AG08396 (cell line): ENCODE results near the gene CFAP221.

Experiments
- DNase-seq: peaks from one replicate; pipeline ENCODE4 v3.0.0; 2012; ENCODE audit warnings: low spot score, mixed read lengths

The CFAP221 gene

DNA sequence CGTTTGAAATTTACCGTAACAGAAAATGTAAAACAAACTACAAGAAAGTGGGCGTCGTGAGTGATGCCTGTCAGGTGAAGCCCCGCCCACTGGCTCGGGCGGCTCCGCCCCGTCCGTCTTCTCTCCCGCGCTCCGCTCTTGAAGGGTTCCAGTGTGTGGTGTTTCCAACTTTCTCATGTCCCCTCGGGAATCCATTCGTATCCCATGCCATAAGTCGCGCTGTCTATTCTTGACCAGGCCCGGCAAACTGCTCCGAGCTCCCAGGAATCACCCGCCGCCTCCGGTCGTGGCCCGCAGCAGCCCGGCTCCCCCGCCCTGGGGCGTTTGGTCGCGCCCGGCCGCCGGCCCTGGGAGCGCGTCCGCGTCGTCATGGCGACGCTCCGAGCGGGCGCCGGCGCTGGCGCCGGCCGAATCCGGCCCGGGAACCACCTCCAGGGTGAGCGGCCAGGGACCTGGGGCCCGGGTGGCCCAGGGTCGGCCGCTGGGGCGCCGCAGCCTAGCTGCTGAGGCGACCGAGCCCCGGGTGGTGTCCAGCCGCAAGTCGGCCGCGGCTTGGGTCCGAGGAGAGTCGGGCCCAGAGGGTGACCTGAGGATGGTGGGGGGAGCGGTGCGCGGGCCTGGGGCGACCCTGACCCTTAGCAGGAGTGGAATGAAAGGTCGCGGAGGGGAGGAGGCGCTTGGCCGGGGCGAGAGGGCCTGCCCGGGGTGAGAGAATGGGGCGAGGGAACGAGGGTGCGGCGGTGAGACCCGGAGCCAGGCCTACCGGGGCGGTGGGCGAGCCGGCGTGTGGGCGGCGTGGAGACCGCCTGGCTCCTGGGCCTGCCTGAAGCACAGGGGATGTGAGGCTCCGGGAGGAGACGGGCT lies at the start of gene CFAP221:
Gene CFAP221 (plus strand): TSS at position 375 of the 864 bp plus-strand sequence. CDS start 1,683 bp downstream, outside the sequence.
- peak; percentile 91 for DNase-seq

DNA sequence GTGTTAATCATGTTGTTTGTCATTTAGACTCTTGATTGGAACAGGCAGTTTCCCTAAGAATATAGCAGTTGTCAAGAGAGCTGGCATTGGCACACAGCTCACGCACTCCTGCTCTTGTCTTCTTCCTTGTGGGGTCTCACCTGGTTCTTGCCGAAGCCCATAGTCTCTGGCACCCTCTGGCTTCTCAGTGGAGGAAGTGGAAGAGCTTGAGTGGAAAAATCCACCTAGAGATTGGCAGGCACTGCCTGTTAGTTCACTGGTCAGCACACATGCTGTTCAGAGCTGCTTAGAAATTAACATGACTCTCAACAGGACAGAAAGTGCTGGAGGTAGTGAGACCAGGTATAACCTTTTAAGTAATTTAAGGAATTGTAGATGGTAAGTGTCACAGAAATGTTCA lies 48.3 kb upstream of the CFAP221 start:
- no peak for DNase-seq

- no peak for DNase-seq
Measured at GRCh38 chr2:119496682-119497081, 47.6 kb upstream of the CFAP221 start.

- no peak for DNase-seq
Measured at GRCh38 chr2:119508756-119509155, 35.5 kb upstream of the CFAP221 start.

GRCh38 chr2:119511989-119512388 lies 32.3 kb upstream of the CFAP221 start:
- DNase-seq, result no peak

DNA sequence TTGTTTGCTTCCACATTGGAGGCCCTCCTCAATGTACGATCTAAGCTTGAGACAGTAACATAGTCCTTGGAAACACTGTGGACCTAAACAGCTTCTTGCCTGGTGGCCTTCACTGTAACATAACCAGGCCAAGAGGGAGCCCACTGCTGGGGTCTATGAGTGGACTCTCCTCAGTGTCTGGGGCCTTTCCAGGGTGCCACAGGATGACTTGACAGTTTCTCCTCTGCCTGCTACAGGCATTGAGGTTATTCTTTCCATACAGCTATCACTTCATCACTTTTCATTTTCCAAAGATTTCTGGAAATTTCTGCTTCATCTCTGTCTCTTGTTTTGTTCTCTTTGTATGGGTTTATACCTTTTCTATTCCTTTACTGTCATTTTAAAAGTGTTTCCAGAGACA lies 31.3 kb upstream of the CFAP221 start:
- DNase-seq, result no peak

DNA sequence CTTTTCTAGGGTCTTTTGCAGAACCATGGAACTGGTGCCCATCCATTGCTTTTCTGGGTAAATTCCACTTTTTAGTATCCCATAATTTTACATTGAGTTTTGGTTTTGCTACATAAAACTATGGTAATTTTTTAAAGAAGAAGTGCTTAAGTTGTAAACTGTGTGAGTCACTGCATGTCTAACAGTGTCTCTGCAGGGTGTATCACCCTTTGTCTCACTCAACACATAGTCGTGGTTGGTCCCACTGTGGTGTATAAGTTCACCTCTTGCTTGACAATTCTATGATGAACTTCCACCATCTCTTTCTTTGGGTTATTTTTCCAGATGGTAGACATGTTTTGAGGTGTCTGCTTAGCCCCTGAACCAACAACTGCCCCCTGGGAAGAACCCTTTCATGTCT lies 30.4 kb upstream of the CFAP221 start:
- no peak for DNase-seq

- no peak for DNase-seq
Measured at GRCh38 chr2:119516121-119516520, 28.1 kb upstream of the CFAP221 start.

- peak; percentile 76 for DNase-seq
Measured at GRCh38 chr2:119517433-119517832, 26.8 kb upstream of the CFAP221 start.

GRCh38 chr2:119518401-119519056 lies 25.7 kb upstream of the CFAP221 start:
- DNase-seq, result no peak

GRCh38 chr2:119519057-119519408 lies 25.2 kb upstream of the CFAP221 start:
- no peak for DNase-seq

DNA sequence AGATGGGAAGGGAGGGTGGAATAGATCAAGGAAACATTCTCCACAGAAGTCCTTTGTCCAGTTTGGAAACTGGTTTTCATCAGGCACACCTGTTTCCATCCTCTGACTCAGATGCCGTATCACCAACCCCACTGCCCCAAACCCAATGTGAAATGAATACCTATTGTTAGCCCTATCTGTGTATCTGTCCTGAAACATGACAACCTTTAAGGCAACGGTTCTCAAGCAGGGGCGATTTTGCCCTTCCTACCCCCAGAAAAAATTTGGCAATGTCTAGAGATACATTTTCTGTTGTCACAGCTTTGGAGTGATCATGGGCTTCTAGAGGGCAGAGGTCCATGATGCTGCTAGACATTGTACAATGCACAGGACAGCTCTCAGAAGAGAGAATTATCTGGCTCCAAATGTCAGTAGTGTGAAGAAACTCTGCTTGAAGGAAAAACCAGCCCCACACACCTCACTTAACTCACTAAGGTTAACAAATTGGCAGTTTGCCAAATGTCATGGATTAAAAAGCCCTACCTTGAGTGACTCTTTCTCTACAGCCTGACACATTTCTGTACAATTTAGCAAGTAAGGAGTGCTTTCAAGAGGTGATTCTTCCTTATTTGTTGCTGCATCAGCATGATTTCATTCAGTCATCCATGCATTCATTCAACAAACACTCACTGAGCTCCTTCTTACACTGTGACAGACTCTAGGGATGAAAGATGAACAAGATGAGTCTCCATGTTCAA lies 23.4 kb upstream of the CFAP221 start:
- no peak for DNase-seq

- no peak for DNase-seq
Measured at GRCh38 chr2:119521433-119522050, 22.7 kb upstream of the CFAP221 start.

- DNase-seq, result no peak
Measured at GRCh38 chr2:119522671-119523070, 21.6 kb upstream of the CFAP221 start.

DNA sequence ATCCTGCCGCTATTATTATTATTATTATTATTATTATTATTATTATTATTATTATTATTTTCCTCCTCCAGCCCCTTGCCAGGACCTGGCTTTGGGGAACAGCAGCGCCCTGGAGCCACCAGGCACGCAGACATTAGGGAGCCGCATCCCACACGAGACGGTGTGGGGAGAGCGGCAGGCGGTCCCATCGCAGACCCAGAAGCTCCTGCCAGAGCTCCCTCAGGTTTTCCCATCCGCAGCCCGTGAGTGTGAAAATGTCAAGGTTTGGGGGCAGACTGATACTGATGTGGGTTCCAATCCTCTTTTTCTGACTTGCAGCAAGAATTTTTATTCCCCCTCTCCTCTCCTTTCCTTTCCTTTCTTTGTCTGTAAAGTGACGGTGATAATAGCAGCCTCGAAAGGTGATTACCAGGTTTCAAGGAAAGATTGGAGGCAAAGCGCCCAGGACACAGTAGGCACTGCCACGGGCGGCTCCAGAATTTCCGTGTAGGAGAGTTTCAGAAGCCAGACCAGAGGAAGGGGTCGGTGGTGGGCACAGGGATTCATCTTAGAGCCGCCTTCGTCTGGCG lies 20.8 kb upstream of the CFAP221 start:
- DNase-seq, result no peak

DNA sequence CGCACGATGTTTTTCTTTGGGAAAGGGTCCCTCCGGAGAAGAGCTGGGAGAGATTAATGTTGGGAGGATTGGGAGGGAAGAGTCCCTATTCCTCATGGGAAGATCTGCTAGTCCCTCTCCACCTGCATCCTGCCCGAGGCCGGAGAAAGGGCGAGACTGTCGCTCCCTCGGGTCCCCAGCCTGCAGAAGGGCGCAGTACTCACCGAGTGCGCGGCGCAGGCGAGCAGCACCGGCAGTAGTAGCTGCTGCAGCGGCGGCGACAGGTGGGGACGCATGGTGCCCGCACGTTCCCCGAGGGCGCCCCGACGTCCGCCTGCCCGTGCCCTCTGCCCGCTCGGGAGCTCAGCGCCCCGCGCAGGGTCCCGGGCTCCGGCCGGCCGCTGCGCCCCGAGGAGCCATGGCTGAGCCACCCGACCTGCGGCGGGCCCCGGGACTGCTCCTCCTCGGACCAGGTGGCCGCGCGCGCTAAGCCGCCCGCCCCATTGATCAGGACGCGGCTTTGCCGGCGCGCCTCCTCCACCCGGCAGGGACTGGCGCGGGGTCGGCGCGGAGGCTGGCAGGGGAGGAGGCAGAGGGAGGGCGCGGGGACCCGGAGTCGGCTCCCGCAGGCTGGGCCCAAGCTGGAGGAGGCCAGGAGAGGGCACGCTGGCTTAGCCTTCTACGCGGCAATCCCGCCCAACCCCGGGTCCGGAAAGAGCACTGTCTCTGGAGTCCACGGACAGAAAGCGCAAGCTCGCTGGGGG lies 20.1 kb upstream of the CFAP221 start, which contains the start of gene SCTR:
Gene SCTR (minus strand): TSS at position 532 of the 743 bp plus-strand sequence. CDS start 257 bp downstream, at position 275.
- DNase-seq, result no peak

- no peak for DNase-seq
Measured at GRCh38 chr2:119525614-119526013, 18.6 kb upstream of the CFAP221 start.

DNA sequence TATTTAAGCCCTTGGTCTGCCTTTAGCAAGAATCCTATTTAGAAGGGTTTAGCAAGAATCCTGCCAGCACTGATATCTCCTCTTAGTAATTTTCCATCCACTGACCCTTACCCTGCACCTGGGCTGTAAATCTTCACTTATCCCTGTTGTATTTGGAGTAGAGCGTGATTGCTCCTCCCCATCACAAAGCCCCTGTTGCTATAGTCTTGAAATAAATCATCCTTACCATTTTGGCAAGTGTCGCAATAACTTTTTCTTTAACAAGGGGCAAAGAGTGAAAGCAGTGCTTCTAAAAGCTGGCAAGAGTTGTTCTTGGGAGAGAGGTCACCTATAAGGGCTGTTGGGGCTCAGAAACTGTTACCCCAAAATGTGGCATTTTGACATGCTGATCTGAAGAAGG lies 16.2 kb upstream of the CFAP221 start:
- DNase-seq, result no peak

DNA sequence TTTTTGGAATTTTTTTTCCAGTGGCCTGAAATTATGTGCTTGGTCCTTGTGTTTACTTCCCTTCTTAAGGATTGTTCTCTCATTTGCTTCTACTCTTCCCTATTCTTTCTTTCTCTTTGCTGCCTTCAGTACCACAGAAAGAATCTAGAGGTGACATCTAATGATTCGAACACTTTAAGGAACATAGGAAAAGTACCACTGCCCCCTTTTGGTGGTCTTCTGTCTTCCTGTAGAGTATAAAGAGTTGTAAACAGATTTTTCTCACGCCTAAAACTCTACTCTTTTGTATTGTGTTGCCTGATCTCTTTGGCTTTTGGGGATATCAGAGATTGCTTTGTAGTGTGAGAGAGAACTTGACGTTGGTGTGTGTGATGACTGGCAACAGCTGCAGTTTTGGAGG lies 13.0 kb upstream of the CFAP221 start:
- no peak for DNase-seq

- no peak for DNase-seq
Measured at GRCh38 chr2:119533560-119533959, 10.7 kb upstream of the CFAP221 start.

DNA sequence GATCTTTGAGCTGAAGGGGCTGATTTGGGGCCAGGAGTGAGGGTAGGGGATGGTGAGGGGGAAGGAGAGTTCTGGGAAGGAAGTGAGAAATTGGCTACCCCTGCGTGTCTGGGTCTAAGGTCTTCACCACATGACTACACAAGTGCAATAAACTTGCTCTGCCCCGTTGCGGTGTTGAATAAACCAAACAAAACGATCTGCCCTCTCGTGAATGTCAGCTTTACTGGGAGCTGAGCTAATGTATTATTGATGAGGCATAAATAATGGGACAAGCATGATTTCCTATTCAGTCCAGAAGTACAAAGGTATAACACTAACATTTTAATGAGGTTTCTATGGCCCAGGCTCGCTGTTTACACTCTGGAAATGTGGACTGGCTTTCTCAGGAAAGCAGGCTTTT lies 8.0 kb upstream of the CFAP221 start:
- DNase-seq, result no peak
